Pancreas (tissue), 10 donors: ENCODE data around the gene ZNF536. TPM values are rescaled to one million over a fixed set of nuclear protein-coding genes. Genes with fewer than 3 reads are reported as not detected.

ENCODE experiments used
- ATAC-seq, 4 donors: fragments of 200-7000 bp; cut with Tn5 transposase; one replicate each; pipeline versions ENCODE4 v1.8.0 to v1.9.1; 2020; ENCODE audit warnings: mild to moderate bottlenecking in 4 of 4, moderate library complexity in 4 of 4
- DNase-seq, 6 donors: peaks; one replicate each; pipeline ENCODE4 v3.0.0-alpha.2; 2020
- FAIRE-seq: peaks from 2 replicates; lab custom pipeline; 2012; peaks lifted over from hg19 to GRCh38; lab: Jason Lieb, UNC
- H3K27ac ChIP-seq, 4 donors: fragments of 200-600 bp; sonication (generic); 1 replicate in 3 of 4; 2 replicates in 1 of 4; pipeline versions ENCODE4 v1.5.0 to v1.8.0; 2020
- H3K27me3 ChIP-seq, 4 donors: fragments of 200-600 bp; one replicate each; pipeline ENCODE4 v1.8.0; 2021
- H3K36me3 ChIP-seq, 3 donors: fragments of 200-600 bp; sonication (generic) in 1 of 3; one replicate each; pipeline versions ENCODE4 v1.5.0 to v1.8.0; 2020 to 2021
- H3K4me1 ChIP-seq, 3 donors: fragments of 200-600 bp; one replicate each; pipeline ENCODE4 v1.8.0; 2021
- H3K4me3 ChIP-seq, 4 donors: fragments of 200-600 bp; sonication (generic) in 2 of 4; one replicate each; pipeline versions ENCODE4 v1.5.0 to v1.8.0; 2020 to 2021
- H3K9me3 ChIP-seq, 4 donors: fragments of 200-600 bp; one replicate each; pipeline ENCODE4 v1.8.0; 2021
- WGBS, 2 donors: extraction: QIAGEN DNeasy Blood & Tissue Kit; methylation state at CpG; one replicate each; pipeline ENCODE4 v1.1.7; 2013; 5-methylcytosine and 5-hydroxymethylcytosine counted together
- intact Hi-C, 3 donors: fragments of 100-400 bp; cut with DNase I; formaldehyde crosslinking; loops; one replicate each; pipeline versions ENCODE4 v1.11.1 to v1.14.2; 2022
- polyA plus RNA-seq, 2 donors: library from polyadenylated mRNA; stranded (reverse); fragments of 200-250 nt; gene quantifications; one replicate each; pipeline ENCODE4 v1.2.3, GENCODE V29; 2013
- total RNA-seq, 6 donors: library from RNA; stranded (reverse); fragmentation: NEBNext Ultra II Directional in 4 of 6; extraction: Animal tissue kit (Norgen Biotek cat#: 25700) in 4 of 6; gene quantifications; one replicate each; pipeline versions ENCODE4 v1.2.1 to v1.2.4, GENCODE V29; 2021 to 2023
- TF ChIP-seq, protein P1 (sequence below), 4 donors: fragments of 200-600 bp; sonication (generic) in 3 of 4; IDR thresholded peaks; one replicate each; pipeline versions ENCODE4 v1.5.0 to v1.8.0; 2021; ENCODE audit warnings: antibody characterized with exemption in 4 of 4
- donor health status: healthy with polysubstance abuse.
- donor health status: DM: no; HTN: no; CAD: no; lungs with moderate emphysema.
- donor health status: DM: no; HTN: no; CAD: no.
- donor health status: control.
- donor health status: control.
- donor health status: Bipolar disorder and iron deficiency.
- donor health status: DM: yes; HTN: yes; CAD: no.
- donor health status: DM: no; HTN: no; CAD: no.
- donor health status: DM: no; HTN: no; CAD: no.
- donor health status: DM: yes; HTN: yes; CAD: no.

The ZNF536 gene
- total and polyA plus RNA-seq, 8 donors: 0.06 to 1.7 (median 0.13) TPM

DNA sequence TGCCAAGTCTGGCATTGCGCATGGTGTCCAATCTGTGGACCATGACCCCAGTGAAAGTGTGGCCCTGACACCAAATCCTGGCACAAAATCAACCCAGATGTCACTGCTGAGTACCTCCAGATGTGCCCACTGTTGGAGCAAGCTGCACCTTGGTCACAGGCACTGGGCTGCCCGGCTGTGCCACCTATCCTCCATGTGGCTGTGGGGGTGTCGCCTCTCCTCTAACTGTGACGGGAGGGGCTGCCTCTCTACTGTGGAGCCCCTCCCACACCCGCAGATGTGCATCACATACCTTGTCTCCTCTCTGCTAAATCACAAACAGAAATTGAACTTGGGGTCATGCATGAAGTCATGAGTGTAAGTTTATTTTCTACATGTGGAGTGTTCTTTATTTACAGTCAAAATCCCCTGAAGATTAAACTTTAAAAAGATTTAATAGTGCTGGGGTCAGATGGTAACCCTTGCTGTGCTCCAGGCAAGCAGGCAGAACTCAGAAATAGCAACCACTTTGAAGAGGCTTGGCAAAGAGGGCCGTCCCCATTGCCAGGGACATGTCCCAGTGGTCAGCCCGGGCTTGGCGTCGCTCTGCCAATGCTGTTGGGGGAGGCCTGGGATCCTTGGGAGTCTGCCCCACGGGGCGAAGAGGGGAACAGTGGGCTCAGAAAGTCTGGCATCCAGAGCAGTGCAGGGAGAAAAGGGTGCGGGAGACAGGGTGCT is 46.4 kb upstream of the ZNF536 start:
- TF ChIP-seq, protein P1, sequence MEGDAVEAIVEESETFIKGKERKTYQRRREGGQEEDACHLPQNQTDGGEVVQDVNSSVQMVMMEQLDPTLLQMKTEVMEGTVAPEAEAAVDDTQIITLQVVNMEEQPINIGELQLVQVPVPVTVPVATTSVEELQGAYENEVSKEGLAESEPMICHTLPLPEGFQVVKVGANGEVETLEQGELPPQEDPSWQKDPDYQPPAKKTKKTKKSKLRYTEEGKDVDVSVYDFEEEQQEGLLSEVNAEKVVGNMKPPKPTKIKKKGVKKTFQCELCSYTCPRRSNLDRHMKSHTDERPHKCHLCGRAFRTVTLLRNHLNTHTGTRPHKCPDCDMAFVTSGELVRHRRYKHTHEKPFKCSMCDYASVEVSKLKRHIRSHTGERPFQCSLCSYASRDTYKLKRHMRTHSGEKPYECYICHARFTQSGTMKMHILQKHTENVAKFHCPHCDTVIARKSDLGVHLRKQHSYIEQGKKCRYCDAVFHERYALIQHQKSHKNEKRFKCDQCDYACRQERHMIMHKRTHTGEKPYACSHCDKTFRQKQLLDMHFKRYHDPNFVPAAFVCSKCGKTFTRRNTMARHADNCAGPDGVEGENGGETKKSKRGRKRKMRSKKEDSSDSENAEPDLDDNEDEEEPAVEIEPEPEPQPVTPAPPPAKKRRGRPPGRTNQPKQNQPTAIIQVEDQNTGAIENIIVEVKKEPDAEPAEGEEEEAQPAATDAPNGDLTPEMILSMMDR (IDR thresholded peaks at IDR 0.05): no peak
- 63 to 72% methylated on average over 12 of the region's 12 CpGs for WGBS, 2 donors
- ATAC-seq (no peak), DNase-seq (no peak), FAIRE-seq (no peak)
- Histone ChIP-seq H3K27me3 (peaks cover 0 to 3% (median 0%) of the 10 kb centered on the region in 4 donors), H3K27ac (no peak overlapping the region), H3K9me3 (no peaks in the 10 kb centered on the region), H3K4me1 (no peaks in the 10 kb centered on the region), H3K36me3 (no peaks in the 10 kb centered on the region), H3K4me3 (no peak overlapping the region)
- intact Hi-C loops: no loop called here

DNA sequence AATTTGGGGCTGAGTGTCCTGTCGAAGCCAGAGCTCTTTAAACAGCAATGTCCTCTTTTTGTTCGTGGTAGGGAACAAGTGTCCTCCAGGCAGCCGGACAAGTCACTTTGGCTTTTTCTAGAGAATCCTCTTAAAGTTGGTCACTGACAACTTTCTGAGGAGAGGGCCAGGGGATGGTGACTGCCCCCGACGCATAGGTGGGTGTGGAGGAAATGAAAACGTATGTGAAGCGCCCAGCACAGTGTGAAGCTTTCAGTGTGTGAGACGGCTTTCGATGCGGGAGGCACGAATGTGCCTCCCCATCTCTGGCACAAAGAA is 45.8 kb upstream of the ZNF536 start:
- Histone ChIP-seq H3K9me3 (no peaks in the 10 kb centered on the region), H3K4me3 (no peak overlapping the region), H3K27ac (no peak overlapping the region), H3K4me1 (no peaks in the 10 kb centered on the region), H3K27me3 (peaks cover 0 to 3% (median 0%) of the 10 kb centered on the region in 4 donors), H3K36me3 (no peaks in the 10 kb centered on the region)
- WGBS, 2 donors: 71 to 76% methylated on average over 11 of the region's 11 CpGs
- DNase-seq (no peak), ATAC-seq (no peak), FAIRE-seq (no peak)
- intact Hi-C loops: no loop called here
- TF ChIP-seq, protein P1 (IDR thresholded peaks at IDR 0.05): no peak

DNA sequence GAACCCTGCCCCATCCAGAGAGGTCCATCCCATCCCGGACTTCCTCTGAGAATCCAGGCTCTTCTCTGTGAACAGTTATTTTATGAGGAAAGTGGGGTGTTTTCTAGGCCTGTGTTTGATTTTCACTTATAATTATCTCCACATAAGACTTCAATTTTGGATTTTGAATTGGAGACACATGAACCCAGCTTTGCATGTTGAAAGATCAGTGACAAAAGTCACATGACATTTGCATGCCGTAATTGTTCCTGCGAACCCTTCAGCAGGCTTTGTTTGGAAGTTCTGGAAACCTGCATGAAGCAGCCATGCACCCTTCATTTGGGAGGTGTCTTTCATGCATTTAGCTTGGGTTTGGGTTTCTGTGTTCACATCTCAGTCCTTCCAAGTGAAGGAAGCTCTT is 44.9 kb upstream of the ZNF536 start:
- TF ChIP-seq, protein P1 (IDR thresholded peaks at IDR 0.05): no peak
- H3K27me3 ChIP-seq: peaks cover 0 to 3% (median 0%) of the 10 kb centered on the region in 4 donors
- H3K9me3 ChIP-seq: no peaks in the 10 kb centered on the region
- ATAC-seq (no peak), FAIRE-seq (no peak), DNase-seq (no peak)
- WGBS, 2 donors: 78 to 86% methylated on average over 3 of the region's 3 CpGs
- H3K4me3 ChIP-seq: no peak overlapping the region
- no peaks in the 10 kb centered on the region for H3K4me1 ChIP-seq
- no peak overlapping the region for H3K27ac ChIP-seq
- no peaks in the 10 kb centered on the region for H3K36me3 ChIP-seq
- intact Hi-C loops: no loop called here

GRCh38 chr19:30328096-30328495 is 44.1 kb upstream of the ZNF536 start:
- no peak for ATAC-seq
- 81 to 85% methylated on average over 3 of the region's 3 CpGs for WGBS, 2 donors
- Histone ChIP-seq H3K4me3 (no peak overlapping the region), H3K27ac (no peak overlapping the region), H3K9me3 (no peaks in the 10 kb centered on the region), H3K36me3 (no peaks in the 10 kb centered on the region), H3K4me1 (no peaks in the 10 kb centered on the region), H3K27me3 (peaks cover 0 to 3% (median 0%) of the 10 kb centered on the region in 4 donors)
- FAIRE-seq: no peak
- no peak for DNase-seq
- intact Hi-C loops: no loop called here
- TF ChIP-seq, protein P1 (IDR thresholded peaks at IDR 0.05): no peak

DNA sequence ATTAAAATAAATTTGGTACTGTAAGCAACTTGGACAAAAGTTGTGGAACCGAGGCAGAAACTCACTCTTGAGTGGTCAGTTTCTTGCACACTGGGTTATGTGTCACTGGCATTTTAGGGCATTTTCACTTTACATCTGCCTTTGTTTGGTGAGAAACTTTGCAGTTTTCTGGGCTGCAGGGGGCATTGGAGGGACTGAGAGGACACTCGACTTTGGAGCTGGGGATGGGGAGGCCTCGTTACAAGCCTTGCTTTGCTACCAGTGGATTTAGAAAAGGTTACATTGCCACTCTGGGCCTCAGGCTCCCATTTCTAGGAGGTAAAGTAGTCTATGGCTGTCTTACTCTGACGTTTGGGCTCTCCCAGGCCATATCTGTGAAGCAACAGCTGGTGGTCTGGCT is 41.9 kb upstream of the ZNF536 start:
- WGBS, 2 donors: 56 to 67% methylated on average over 4 of the region's 4 CpGs
- intact Hi-C loops: no loop called here
- no peak overlapping the region for H3K4me3 ChIP-seq
- H3K27ac ChIP-seq: no peak overlapping the region
- no peaks in the 10 kb centered on the region for H3K9me3 ChIP-seq
- TF ChIP-seq, protein P1 (IDR thresholded peaks at IDR 0.05): no peak
- H3K4me1 ChIP-seq: no peaks in the 10 kb centered on the region
- H3K36me3 ChIP-seq: no peaks in the 10 kb centered on the region
- DNase-seq (no peak), FAIRE-seq (no peak), ATAC-seq (no peak)
- peaks cover 0 to 3% (median 0%) of the 10 kb centered on the region in 4 donors for H3K27me3 ChIP-seq
